HG03175 (cell line): Measurements from ENCODE around the gene KLF7.

Experiments
- ATAC-seq: cut with Tn5 transposase; IDR thresholded peaks from one replicate; pipeline ENCODE4 v1.9.1; 2021; ENCODE audit warnings: mild to moderate bottlenecking, moderate library complexity; ENCODE audit not compliant: unreplicated experiment

The KLF7 gene

GRCh38 chr2:207150284-207150683, 15.5 kb downstream of the KLF7 start:
- ATAC-seq: no peak

- peak; percentile 55 for ATAC-seq
Observed at GRCh38 chr2:207149249-207150213, 16.2 kb downstream of the KLF7 start.

DNA sequence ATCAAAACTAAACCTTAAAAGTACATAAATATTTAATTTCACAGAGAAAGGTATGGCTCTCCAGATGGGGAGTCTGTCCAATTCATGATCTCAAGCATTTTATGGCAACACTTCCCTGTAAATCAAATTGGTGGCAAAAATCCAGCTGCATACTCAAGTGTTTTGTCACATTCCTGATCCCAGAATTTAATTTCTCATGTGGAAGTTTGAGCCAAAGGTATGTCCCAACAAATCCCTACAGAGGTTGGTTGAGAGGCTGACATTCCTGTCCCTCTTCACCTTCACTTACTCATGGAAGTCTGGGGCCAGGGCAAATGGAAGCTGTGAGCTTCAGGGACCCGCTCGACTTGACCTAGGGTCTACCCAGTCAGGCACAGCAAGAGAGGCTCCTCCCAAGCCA, 17.7 kb downstream of the KLF7 start:
- no peak for ATAC-seq

DNA sequence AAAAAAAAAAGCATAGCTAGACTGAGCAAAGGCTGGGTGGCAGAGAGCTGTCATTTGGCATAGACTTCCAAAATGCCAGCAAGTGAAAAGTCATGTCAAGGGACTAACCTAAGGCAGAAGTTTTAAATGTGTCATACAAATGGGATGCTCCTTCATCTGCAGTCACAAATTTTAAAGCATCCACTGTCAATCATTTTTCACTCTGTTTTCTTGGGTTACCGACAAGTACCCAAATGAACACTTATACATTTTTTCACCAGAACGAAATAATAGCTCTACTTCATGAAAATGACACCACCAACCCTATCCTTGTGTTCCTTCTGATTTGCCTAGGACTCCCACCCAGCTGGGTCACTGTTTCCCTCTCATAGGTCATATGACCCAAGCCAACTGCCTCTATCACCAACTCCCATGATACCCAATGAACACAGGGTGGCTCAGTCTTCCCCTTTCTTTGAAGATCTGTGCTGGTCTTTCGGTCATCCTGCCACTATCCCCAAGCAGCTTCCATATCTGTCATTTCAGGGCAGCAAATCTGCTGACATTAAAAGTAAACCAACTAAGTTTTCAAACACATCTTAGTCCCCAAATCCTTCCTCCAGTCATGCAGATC, 21.5 kb downstream of the KLF7 start:
- ATAC-seq: no peak

GRCh38 chr2:207143215-207144172, 22.3 kb downstream of the KLF7 start:
- peak; percentile 47 for ATAC-seq

GRCh38 chr2:207142461-207142860, 23.3 kb downstream of the KLF7 start:
- no peak for ATAC-seq

DNA sequence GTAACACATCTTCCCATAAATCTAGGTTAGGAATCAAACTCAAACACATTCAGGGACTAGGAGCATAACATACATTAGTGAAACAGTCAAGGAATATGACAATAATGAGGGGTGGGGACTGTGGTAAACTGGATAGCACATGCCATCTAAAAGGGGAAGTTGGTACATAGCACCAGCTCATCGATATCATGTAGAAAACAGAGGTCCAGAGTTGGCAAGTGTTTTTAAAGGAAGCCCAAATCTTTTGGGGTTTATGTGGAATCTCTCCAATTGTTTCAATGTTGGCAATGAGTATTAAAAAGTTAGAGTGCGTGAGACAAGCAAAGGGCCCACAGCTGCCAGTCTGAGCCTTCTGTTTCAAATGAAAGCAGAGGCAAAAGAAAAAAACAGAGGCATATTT, 24.4 kb downstream of the KLF7 start:
- ATAC-seq: no peak

GRCh38 chr2:207140265-207140664, 25.5 kb downstream of the KLF7 start:
- no peak for ATAC-seq

GRCh38 chr2:207139552-207139951, 26.2 kb downstream of the KLF7 start:
- ATAC-seq: no peak

DNA sequence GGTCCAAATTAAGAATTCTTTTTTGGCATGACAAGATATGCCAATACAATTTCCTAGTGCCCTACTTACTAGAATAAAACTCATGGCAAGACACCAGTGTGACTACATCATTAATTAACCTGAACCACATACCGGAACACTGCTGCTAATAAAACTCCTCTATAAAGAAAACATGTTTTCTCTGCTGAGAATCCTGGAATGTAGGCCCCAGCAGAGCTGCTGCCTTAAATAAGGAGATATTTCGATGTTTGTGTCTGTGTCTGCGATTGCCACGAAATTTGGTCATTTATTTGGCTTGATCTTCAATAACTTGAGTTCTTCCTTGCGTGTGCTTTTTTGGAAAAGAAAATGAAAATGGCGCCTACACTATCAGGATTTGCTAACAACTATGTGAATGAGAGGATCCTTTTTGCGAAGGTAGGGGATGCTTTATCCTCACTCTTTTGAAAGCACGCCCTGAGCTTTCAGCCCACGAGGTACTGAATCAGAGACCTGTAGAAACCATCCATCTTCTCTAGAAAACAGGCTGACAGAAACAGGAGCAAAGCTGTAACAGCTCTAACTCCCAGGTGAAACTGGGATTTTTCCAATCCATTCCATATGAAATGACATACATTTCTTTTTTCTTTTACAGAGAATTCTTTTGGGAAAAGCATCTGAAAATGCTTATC, 27.0 kb downstream of the KLF7 start:
- no peak for ATAC-seq

DNA sequence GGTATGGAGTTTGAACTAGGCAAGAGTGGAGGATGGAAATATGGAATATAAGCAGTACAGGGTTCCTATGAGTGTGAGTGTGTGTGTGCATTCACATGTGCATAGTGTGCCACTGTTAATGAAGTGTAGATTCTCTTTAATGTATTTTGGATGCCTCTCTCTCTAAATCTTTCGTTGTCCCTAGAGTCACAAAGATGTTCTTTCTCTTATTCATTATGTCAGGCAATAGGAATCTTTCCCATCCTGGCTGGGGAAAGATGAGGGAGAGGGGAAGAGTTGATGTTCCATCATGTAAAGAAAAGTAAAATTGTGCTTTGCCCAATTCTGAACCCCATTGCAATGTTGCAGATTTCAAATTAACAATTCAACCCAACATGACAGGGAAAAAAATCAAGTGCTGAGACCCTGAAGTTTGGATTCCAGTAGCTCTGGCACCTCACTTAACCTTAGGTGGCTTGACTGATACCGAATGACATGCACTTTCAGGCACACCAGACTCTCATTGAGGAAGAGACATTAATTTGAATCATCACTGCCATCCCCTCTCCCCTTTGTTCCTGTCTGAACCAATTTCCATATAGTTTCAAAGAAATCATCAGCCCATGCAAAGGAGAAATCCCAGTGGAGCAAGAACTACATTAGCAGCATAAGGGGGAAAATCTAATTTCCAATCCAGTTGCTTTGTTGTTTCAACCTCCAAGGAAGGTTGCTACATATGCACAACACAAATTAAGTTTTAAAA, 28.0 kb downstream of the KLF7 start:
- ATAC-seq: no peak

DNA sequence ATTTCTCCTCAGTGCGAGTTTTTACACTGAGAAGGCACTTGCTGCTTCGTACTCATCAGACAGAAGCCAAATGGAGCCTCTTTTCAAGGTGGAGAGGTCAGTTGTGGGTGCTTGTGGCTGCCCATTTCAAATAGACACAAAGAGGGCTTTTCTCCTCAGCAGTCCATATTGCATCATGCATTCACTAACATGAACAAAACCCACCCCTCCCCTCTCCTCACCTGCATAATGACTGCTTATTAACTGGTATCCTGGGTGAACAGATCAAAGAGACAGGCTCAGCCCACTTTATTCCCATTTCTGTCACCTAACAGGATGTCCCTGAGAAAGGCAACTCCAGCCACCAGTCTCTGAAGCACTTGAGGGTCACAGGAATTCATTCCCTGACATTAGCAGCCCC, 28.9 kb downstream of the KLF7 start:
- ATAC-seq: no peak

DNA sequence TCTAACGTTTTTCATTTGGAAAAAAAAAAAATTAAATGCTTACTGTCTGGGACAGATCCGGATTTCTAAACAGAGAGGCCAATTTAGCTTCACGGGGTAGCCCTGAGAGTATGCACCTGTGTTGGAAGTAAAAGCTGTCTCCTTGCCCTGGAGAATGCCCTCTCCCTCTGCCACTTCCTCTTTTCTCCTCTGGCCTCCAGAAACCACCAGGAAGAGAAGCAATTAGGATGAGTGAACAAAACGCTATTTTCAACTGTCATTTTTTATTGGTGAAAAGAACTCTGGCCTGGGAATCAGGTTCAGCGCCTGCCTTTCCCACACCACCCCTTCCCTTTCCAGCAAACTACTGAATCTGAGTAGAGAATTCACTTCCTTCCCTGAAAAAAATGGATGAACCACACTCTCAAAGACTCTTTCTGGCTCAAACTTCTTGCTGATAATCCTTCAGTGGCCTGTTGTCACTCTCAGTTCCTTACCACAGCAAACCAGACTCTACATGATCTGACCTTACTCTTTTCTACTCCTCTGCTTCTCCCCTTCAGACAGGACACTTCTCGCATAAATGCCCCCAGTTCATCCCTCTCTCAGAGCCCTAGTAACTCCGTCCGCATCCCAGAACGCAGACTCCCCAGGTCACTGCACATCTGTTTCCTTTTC, 29.8 kb downstream of the KLF7 start:
- no peak for ATAC-seq

DNA sequence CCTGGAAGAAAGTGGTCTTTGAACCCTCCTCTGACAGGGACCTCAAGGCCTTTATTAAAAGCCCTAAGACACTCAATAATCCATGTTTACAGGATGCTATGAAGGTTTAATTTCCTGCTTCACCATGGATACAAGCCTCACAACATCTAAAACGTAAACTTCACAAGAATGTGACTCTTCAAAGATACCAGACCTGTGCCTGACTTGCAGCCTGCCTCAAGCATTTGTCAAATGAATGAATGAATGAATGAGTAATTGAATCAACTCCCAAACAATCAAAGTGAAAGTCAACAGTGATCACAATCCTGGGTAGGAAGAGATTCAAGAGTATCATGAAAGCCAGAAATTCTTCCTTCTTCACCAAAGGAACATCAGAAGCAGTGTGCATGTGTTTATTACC, 30.4 kb downstream of the KLF7 start:
- ATAC-seq: no peak

GRCh38 chr2:207133820-207134519, 31.8 kb downstream of the KLF7 start:
- ATAC-seq: no peak

- no peak for ATAC-seq
Observed at GRCh38 chr2:207133458-207133819, 32.3 kb downstream of the KLF7 start.

GRCh38 chr2:207132019-207132418, 33.7 kb downstream of the KLF7 start:
- ATAC-seq: no peak

GRCh38 chr2:207131594-207131993, 34.2 kb downstream of the KLF7 start:
- no peak for ATAC-seq

- ATAC-seq: no peak
Observed at GRCh38 chr2:207130958-207131521, 34.7 kb downstream of the KLF7 start.
